IMR-90 (cell line): Measurements from ENCODE around the gene GALNT16. TPM values are rescaled to one million over a fixed set of nuclear protein-coding genes. Genes with fewer than 3 reads are reported as not detected.

Source experiments
- ATAC-seq: fragments of 200-7000 bp; cut with Tn5 transposase; 2 replicates; pipeline ENCODE4 v1.9.1; 2020; ENCODE audit warnings: low read depth, mild to moderate bottlenecking, moderate library complexity
- BruUV-seq: library from RNA; stranded (reverse); fragments of 400-500 nt; replicated peaks from 2 replicates; lab custom pipeline; 2021; lab: Mats Ljungman, UMichigan
- CTCF ChIA-PET: fragments of 300-600 bp; formaldehyde crosslinking; extraction: SDS; loops from one replicate; lab custom pipeline; 2021; ENCODE audit warnings: antibody characterized with exemption; lab: Yijun Ruan, JAX
- POLR2A ChIA-PET: fragments of 300-600 bp; sonication (Branson Sonifier 250); formaldehyde crosslinking; loops from one replicate; lab custom pipeline; 2022; ENCODE audit warnings: antibody characterized with exemption; ENCODE audit not compliant: unreplicated experiment; lab: Charles Lee
- DNase-seq: peaks from one replicate; pipeline ENCODE4 v3.0.0; 2013
- H2AFZ ChIP-seq: replicated peaks from 2 replicates; pipeline ENCODE3; 2013; ENCODE audit warnings: low read length, mild to moderate bottlenecking; ENCODE audit not compliant: poor library complexity
- H2AK5ac ChIP-seq: 2 replicates; pipeline ENCODE4 v1.6.1; 2013; ENCODE audit warnings: low read depth, low read length, inconsistent platforms
- H2AK9ac ChIP-seq: replicated peaks from 2 replicates; pipeline ENCODE3; 2013; ENCODE audit warnings: mild to moderate bottlenecking, low read depth, low read length, moderate library complexity; ENCODE audit not compliant: poor library complexity
- H2BK120ac ChIP-seq: 2 replicates; pipeline ENCODE4 v1.6.1; 2013; ENCODE audit warnings: low read depth, low read length, inconsistent platforms
- H2BK15ac ChIP-seq: 3 replicates; pipeline ENCODE4 v1.6.1; 2013; ENCODE audit warnings: low read depth, low read length, inconsistent platforms
- H2BK20ac ChIP-seq: 2 replicates; pipeline ENCODE4 v1.6.1; 2013; ENCODE audit warnings: low read depth, mild to moderate bottlenecking, inconsistent platforms, low read length, moderate library complexity
- H2BK5ac ChIP-seq: 2 replicates; pipeline ENCODE4 v1.6.1; 2013; ENCODE audit warnings: mild to moderate bottlenecking, low read depth, low read length, inconsistent platforms; ENCODE audit not compliant: poor library complexity, severe bottlenecking
- H3K14ac ChIP-seq: replicated peaks from 2 replicates; pipeline ENCODE4 v1.6.1; 2013; ENCODE audit warnings: low read depth, low read length, inconsistent platforms
- H3K18ac ChIP-seq: 2 replicates; pipeline ENCODE4 v1.6.1; 2013; ENCODE audit warnings: low read depth, low read length, control low read depth
- H3K23ac ChIP-seq: 2 replicates; pipeline ENCODE4 v1.6.1; 2013; ENCODE audit warnings: low read depth, low read length, inconsistent platforms
- H3K27ac ChIP-seq: 2 replicates; pipeline ENCODE4 v1.5.1; 2013; ENCODE audit warnings: mild to moderate bottlenecking, control low read depth, low read length; ENCODE audit not compliant: insufficient read depth
- H3K27me3 ChIP-seq: 2 replicates; pipeline ENCODE4 v1.6.1; 2013; ENCODE audit warnings: low read length; ENCODE audit not compliant: control insufficient read depth, insufficient read depth
- H3K36me3 ChIP-seq: 2 replicates; pipeline ENCODE4 v1.6.1; 2013; ENCODE audit warnings: low read length, mixed read lengths; ENCODE audit not compliant: control insufficient read depth, insufficient read depth
- H3K4ac ChIP-seq: 2 replicates; pipeline ENCODE4 v1.6.1; 2013; ENCODE audit warnings: low read depth, low read length, inconsistent platforms
- H3K4me1 ChIP-seq: 2 replicates; pipeline ENCODE4 v1.6.1; 2013; ENCODE audit warnings: low read length, mixed read lengths; ENCODE audit not compliant: control insufficient read depth, insufficient read depth
- H3K4me2 ChIP-seq: 2 replicates; pipeline ENCODE4 v1.6.1; 2013; ENCODE audit warnings: low read depth, mild to moderate bottlenecking, control low read depth, low read length, moderate library complexity
- H3K4me3 ChIP-seq: 2 replicates; pipeline ENCODE4 v1.5.1; 2013; ENCODE audit warnings: low read depth, mild to moderate bottlenecking, control low read depth, low read length, moderate library complexity; ENCODE audit not compliant: insufficient read depth
- H3K56ac ChIP-seq: 2 replicates; pipeline ENCODE4 v1.6.1; 2013; ENCODE audit warnings: low read length, inconsistent platforms; ENCODE audit not compliant: insufficient read depth; ENCODE audit errors: extremely low read depth
- H3K79me1 ChIP-seq, 2 experiments: 2 replicates each; pipeline ENCODE4 v1.6.1; 2013; ENCODE audit warnings: low read length in 2 of 2, inconsistent platforms in 1 of 2, low read depth in 1 of 2
- H3K9ac ChIP-seq: 2 replicates; pipeline ENCODE4 v1.6.1; 2013; ENCODE audit warnings: low read depth, low read length, control low read depth
- H3K9me1 ChIP-seq: 2 replicates; pipeline ENCODE4 v1.6.1; 2013; ENCODE audit warnings: low read length, inconsistent platforms; ENCODE audit not compliant: insufficient read depth
- H3K9me3 ChIP-seq: 2 replicates; pipeline ENCODE4 v1.6.1; 2013; ENCODE audit warnings: low read length; ENCODE audit not compliant: control insufficient read depth, insufficient read depth
- H4K20me1 ChIP-seq: 2 replicates; pipeline ENCODE4 v1.6.1; 2013; ENCODE audit warnings: low read length, inconsistent platforms; ENCODE audit not compliant: insufficient read depth
- H4K5ac ChIP-seq: 2 replicates; pipeline ENCODE4 v1.6.1; 2013; ENCODE audit warnings: mild to moderate bottlenecking, low read depth, low read length, control low read depth
- H4K8ac ChIP-seq, 2 experiments: 2 replicates each; pipeline ENCODE4 v1.6.1; 2013; ENCODE audit warnings: low read depth in 2 of 2, low read length in 2 of 2, control low read depth in 1 of 2, inconsistent platforms in 1 of 2
- H4K91ac ChIP-seq: 2 replicates; pipeline ENCODE4 v1.6.1; 2013; ENCODE audit warnings: low read depth, low read length, inconsistent platforms; ENCODE audit not compliant: insufficient read depth
- MAZ ChIP-seq: IDR thresholded peaks from 2 replicates; pipeline ENCODE4 v1.6.1; 2012; ENCODE audit warnings: low read depth, mild to moderate bottlenecking, low read length, improper control_type of control experiment, moderate library complexity, borderline replicate concordance
- whole genome bisulfite sequencing, 2 experiments: methylation state at CpG; one replicate each; pipeline versions ENCODE4 v1.1.5 to v1.1.7; 2013; ENCODE audit warnings: missing lambda C conversion rate in 2 of 2; ENCODE audit not compliant: insufficient read length in 1 of 2; ENCODE audit errors: extremely low coverage in 2 of 2; 5-methylcytosine and 5-hydroxymethylcytosine counted together
- dilution Hi-C: fragments of 300-500 bp; cut with HindIII; formaldehyde crosslinking; loops from one replicate; pipeline ENCODE4 v1.14.3; 2018; ENCODE audit warnings: low sequenced_read_pairs; ENCODE audit not compliant: unreplicated experiment
- in situ Hi-C: fragments of 300-500 bp; cut with MboI; formaldehyde crosslinking; loops from 3 replicates; pipeline ENCODE4 v1.14.3; 2019; ENCODE audit warnings: low sequenced_read_pairs, inconsistent platforms, mixed read lengths
- intact Hi-C: fragments of 100-400 bp; cut with micrococcal nuclease; formaldehyde crosslinking; loops from 2 replicates; pipeline ENCODE4 v1.10.0; 2022
- polyA plus RNA-seq, 3 experiments: library from polyadenylated mRNA; depleted of rRNA; stranded (reverse); fragments of >200 nt; gene quantifications; 2 replicates each; pipeline ENCODE4 v1.2.3, GENCODE V29; 2012; ENCODE audit warnings: low replicate concordance in 1 of 3
- total RNA-seq: library from RNA; depleted of rRNA; stranded (reverse); fragments of >200 nt; gene quantifications from 2 replicates; pipeline ENCODE4 v1.2.3, GENCODE V29; 2012
- TF ChIP-seq, protein P1 (sequence below): fragments of 150-350 bp; IDR thresholded peaks from 2 replicates; pipeline ENCODE4 v1.6.1; 2016; ENCODE audit warnings: low read depth, mild to moderate bottlenecking, low read length, moderate library complexity, borderline replicate concordance

GALNT16 gene
- total and polyA plus RNA-seq, 2 of the 4 experiments (the other 2 are of a cell fraction) = 0.36 to 1.5 TPM

GRCh38 chr14:69370061-69370460 is 110.1 kb downstream of the GALNT16 start:
- H3K9me1 ChIP-seq = no peaks in the 10 kb centered on the region
- no peak overlapping the region for H3K9ac ChIP-seq
- H3K4ac ChIP-seq = no peak overlapping the region
- intact Hi-C loops (no loop called here), dilution Hi-C loops (no loop called here), in situ Hi-C loops (no loop called here)
- no peaks in the 10 kb centered on the region for H3K9me3 ChIP-seq
- no peak overlapping the region for H3K14ac ChIP-seq
- no peaks in the 10 kb centered on the region for H4K20me1 ChIP-seq
- H3K27ac ChIP-seq = no peak overlapping the region
- H2BK15ac ChIP-seq = no peak overlapping the region
- TF ChIP-seq MAZ = no peak
- TF ChIP-seq, protein P1, sequence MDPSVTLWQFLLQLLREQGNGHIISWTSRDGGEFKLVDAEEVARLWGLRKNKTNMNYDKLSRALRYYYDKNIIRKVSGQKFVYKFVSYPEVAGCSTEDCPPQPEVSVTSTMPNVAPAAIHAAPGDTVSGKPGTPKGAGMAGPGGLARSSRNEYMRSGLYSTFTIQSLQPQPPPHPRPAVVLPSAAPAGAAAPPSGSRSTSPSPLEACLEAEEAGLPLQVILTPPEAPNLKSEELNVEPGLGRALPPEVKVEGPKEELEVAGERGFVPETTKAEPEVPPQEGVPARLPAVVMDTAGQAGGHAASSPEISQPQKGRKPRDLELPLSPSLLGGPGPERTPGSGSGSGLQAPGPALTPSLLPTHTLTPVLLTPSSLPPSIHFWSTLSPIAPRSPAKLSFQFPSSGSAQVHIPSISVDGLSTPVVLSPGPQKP = no peak
- no peaks in the 10 kb centered on the region for H3K79me1 ChIP-seq
- no peak for ATAC-seq
- no peak overlapping the region for H3K18ac ChIP-seq
- H3K4me1 ChIP-seq = no peaks in the 10 kb centered on the region
- DNase-seq = no peak
- no peak overlapping the region for H3K4me2 ChIP-seq
- no peak overlapping the region for H2BK120ac ChIP-seq
- no TSS peak for BruUV-seq
- ChIA-PET POLR2A (no interaction called here), CTCF (interaction anchor here (1.0 kb wide), 1 partner anchor 9 kb away, joined by 3 read pairs; no protein-coding TSS in a partner anchor)
- peaks cover 3% of the 10 kb centered on the region; the same call in 1 of the 2 replicates for H3K36me3 ChIP-seq
- H4K8ac ChIP-seq = no peak overlapping the region
- H2BK20ac ChIP-seq = no peak overlapping the region
- H4K91ac ChIP-seq = no peak overlapping the region
- H3K4me3 ChIP-seq = no peak overlapping the region
- H2AK9ac ChIP-seq = no peak overlapping the region
- no CpG with 5 or more reads among the region's 5 CpGs for WGBS, 2 experiments
- no peak overlapping the region for H2AK5ac ChIP-seq
- no peak overlapping the region for H4K5ac ChIP-seq
- H3K27me3 ChIP-seq = no peaks in the 10 kb centered on the region
- H3K56ac ChIP-seq = no peak overlapping the region
- H2BK5ac ChIP-seq = no peak overlapping the region
- H3K23ac ChIP-seq = no peak overlapping the region
- H2AFZ ChIP-seq = no peak overlapping the region
